SK-N-SH (cell line): Measurements from ENCODE around the gene KNDC1.

Source experiments
- ELF1 ChIP-seq: IDR thresholded peaks from 2 replicates; pipeline ENCODE4 v1.4.0; 2012
- EP300 ChIP-seq, 2 experiments: IDR thresholded peaks; 2 replicates each; pipeline versions ENCODE4 v1.4.0 to v1.6.1; 2012; ENCODE audit warnings: borderline replicate concordance in 1 of 2, low read depth in 1 of 2, low read length in 1 of 2
- EZH2phosphoT487 ChIP-seq: fragments of 200-600 bp; sonication (generic); IDR thresholded peaks from 2 replicates; pipeline ENCODE4 v1.6.1; 2017; ENCODE audit warnings: low read depth, mixed run types, mild to moderate bottlenecking, antibody characterized with exemption, moderate library complexity, borderline replicate concordance
- FOSL2 ChIP-seq: IDR thresholded peaks from 2 replicates; pipeline ENCODE4 v1.4.0; 2012; ENCODE audit warnings: low read depth, mild to moderate bottlenecking, moderate library complexity, borderline replicate concordance
- FOXJ3 ChIP-seq: sonication (generic); formaldehyde crosslinking; IDR thresholded peaks from 2 replicates; pipeline ENCODE4 v1.5.1; 2020; ENCODE audit warnings: mild to moderate bottlenecking, missing genetic modification reagents
- GABPA ChIP-seq: IDR thresholded peaks from 2 replicates; pipeline ENCODE4 v1.4.0; 2012; ENCODE audit warnings: low read depth, mild to moderate bottlenecking
- POLR2AphosphoS5 ChIP-seq: IDR thresholded peaks from 2 replicates; pipeline ENCODE4 v1.6.1; 2012; ENCODE audit warnings: low read depth, low read length
- RAD21 ChIP-seq: IDR thresholded peaks from 2 replicates; pipeline ENCODE4 v1.6.1; 2012; ENCODE audit warnings: mild to moderate bottlenecking, low read length
- TCF12 ChIP-seq: IDR thresholded peaks from 2 replicates; pipeline ENCODE4 v1.4.0; 2012
- YY1 ChIP-seq: IDR thresholded peaks from 2 replicates; pipeline ENCODE4 v1.4.0; 2012; ENCODE audit warnings: low read depth, mild to moderate bottlenecking
- TF ChIP-seq, protein P1 (sequence below): fragments of 200-600 bp; sonication (generic); IDR thresholded peaks from 2 replicates; pipeline ENCODE4 v1.6.1; 2017; ENCODE audit warnings: antibody characterized with exemption, mild to moderate bottlenecking, moderate library complexity
- TF ChIP-seq, protein P2 (sequence below): IDR thresholded peaks from 2 replicates; pipeline ENCODE4 v1.6.1; 2012; ENCODE audit warnings: mild to moderate bottlenecking, low read depth, low read length, moderate library complexity
- TF ChIP-seq, protein P3 (sequence below): IDR thresholded peaks from 2 replicates; pipeline ENCODE4 v1.4.0; 2012; ENCODE audit warnings: low read depth
- TF ChIP-seq, protein P4 (sequence below): fragments of 150-350 bp; IDR thresholded peaks from 2 replicates; pipeline ENCODE4 v1.6.1; 2017; ENCODE audit warnings: antibody characterized with exemption, low read length, low read depth, borderline replicate concordance

DNA sequence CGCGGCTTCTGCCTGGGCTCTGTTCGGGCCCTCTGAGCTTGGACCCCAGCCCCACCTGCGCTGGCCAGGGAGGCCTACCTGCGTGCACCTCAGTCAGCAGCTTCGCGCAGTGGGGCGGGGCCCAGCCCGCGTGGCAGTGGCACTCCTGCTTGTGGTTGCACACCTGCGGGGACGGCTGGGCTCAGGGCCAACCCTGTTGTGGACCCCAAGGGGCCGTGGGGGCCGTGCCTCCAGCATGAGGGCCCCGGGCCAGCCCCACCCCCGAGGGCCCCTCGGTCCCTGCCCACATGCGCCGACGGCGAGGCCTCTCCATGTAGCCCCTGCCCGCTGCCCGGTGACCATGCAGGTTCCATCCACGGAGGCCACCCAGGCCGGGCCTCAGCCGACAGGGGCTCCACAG is 109.3 kb downstream of the KNDC1 start:
- TF ChIP-seq, protein P1, sequence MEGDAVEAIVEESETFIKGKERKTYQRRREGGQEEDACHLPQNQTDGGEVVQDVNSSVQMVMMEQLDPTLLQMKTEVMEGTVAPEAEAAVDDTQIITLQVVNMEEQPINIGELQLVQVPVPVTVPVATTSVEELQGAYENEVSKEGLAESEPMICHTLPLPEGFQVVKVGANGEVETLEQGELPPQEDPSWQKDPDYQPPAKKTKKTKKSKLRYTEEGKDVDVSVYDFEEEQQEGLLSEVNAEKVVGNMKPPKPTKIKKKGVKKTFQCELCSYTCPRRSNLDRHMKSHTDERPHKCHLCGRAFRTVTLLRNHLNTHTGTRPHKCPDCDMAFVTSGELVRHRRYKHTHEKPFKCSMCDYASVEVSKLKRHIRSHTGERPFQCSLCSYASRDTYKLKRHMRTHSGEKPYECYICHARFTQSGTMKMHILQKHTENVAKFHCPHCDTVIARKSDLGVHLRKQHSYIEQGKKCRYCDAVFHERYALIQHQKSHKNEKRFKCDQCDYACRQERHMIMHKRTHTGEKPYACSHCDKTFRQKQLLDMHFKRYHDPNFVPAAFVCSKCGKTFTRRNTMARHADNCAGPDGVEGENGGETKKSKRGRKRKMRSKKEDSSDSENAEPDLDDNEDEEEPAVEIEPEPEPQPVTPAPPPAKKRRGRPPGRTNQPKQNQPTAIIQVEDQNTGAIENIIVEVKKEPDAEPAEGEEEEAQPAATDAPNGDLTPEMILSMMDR: no peak
- TF ChIP-seq POLR2AphosphoS5 (no peak), YY1 (no peak), EP300 (IDR thresholded peaks at IDR 0.05; ENCODE audit: borderline replicate concordance in 1 of 2, low read depth in 1 of 2, low read length in 1 of 2) (no peak), RAD21 (no peak), EZH2phosphoT487 (no peak), TCF12 (no peak), FOSL2 (no peak), FOXJ3 (CRISPR knock-in tag) (no peak), ELF1 (no peak), GABPA (no peak)
- TF ChIP-seq, protein P2, sequence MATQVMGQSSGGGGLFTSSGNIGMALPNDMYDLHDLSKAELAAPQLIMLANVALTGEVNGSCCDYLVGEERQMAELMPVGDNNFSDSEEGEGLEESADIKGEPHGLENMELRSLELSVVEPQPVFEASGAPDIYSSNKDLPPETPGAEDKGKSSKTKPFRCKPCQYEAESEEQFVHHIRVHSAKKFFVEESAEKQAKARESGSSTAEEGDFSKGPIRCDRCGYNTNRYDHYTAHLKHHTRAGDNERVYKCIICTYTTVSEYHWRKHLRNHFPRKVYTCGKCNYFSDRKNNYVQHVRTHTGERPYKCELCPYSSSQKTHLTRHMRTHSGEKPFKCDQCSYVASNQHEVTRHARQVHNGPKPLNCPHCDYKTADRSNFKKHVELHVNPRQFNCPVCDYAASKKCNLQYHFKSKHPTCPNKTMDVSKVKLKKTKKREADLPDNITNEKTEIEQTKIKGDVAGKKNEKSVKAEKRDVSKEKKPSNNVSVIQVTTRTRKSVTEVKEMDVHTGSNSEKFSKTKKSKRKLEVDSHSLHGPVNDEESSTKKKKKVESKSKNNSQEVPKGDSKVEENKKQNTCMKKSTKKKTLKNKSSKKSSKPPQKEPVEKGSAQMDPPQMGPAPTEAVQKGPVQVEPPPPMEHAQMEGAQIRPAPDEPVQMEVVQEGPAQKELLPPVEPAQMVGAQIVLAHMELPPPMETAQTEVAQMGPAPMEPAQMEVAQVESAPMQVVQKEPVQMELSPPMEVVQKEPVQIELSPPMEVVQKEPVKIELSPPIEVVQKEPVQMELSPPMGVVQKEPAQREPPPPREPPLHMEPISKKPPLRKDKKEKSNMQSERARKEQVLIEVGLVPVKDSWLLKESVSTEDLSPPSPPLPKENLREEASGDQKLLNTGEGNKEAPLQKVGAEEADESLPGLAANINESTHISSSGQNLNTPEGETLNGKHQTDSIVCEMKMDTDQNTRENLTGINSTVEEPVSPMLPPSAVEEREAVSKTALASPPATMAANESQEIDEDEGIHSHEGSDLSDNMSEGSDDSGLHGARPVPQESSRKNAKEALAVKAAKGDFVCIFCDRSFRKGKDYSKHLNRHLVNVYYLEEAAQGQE: no peak
- TF ChIP-seq, protein P3, sequence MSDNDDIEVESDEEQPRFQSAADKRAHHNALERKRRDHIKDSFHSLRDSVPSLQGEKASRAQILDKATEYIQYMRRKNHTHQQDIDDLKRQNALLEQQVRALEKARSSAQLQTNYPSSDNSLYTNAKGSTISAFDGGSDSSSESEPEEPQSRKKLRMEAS: no peak
- TF ChIP-seq, protein P4, sequence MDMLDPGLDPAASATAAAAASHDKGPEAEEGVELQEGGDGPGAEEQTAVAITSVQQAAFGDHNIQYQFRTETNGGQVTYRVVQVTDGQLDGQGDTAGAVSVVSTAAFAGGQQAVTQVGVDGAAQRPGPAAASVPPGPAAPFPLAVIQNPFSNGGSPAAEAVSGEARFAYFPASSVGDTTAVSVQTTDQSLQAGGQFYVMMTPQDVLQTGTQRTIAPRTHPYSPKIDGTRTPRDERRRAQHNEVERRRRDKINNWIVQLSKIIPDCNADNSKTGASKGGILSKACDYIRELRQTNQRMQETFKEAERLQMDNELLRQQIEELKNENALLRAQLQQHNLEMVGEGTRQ: no peak
